Bronchial epithelial cell (primary cell): ENCODE data around the gene NAA35. TPM values are rescaled to one million over a fixed set of nuclear protein-coding genes. Genes with fewer than 3 reads are reported as not detected.
"Not testable (repeated sequence)": the region's sequence is repeated elsewhere in the genome, so short reads cannot be mapped to it uniquely, and the experiment has no call there.

ENCODE experiments used
- DNase-seq: peaks from one replicate; pipeline ENCODE4 v3.0.0-alpha.2; 2010; ENCODE audit warnings: low read depth
- FAIRE-seq: peaks from 2 replicates; lab custom pipeline; 2011; peaks lifted over from hg19 to GRCh38; lab: Jason Lieb, UNC
- H3K27me3 ChIP-seq: 2 replicates; pipeline ENCODE4 v1.5.1; 2011; ENCODE audit warnings: low read length; ENCODE audit not compliant: control insufficient read depth, insufficient read depth
- H3K36me3 ChIP-seq: 2 replicates; pipeline ENCODE4 v1.5.1; 2011; ENCODE audit warnings: low read length; ENCODE audit not compliant: control insufficient read depth, insufficient read depth
- H3K4me3 ChIP-seq: 2 replicates; pipeline ENCODE4 v1.5.1; 2011; ENCODE audit warnings: mild to moderate bottlenecking, low read depth, low read length, control low read depth
- CTCF ChIP-seq: IDR thresholded peaks from 2 replicates; pipeline ENCODE4 v1.5.1; 2011; ENCODE audit warnings: mild to moderate bottlenecking, moderate library complexity, low read length, control low read depth, inconsistent platforms; ENCODE audit not compliant: insufficient read depth, severe bottlenecking
- total RNA-seq: library from RNA; depleted of rRNA; stranded (reverse); fragments of >200 nt; gene quantifications from 2 replicates; pipeline ENCODE4 v1.2.1, GENCODE V29; 2014

NAA35 gene
- total RNA-seq, 1 donor from 2014 or later, result 26.3 TPM

- Histone ChIP-seq H3K36me3 (no peaks in the 10 kb centered on the region), H3K27me3 (no peaks in the 10 kb centered on the region), H3K4me3 (no peak overlapping the region)
- FAIRE-seq, result no peak
- no peak for TF ChIP-seq CTCF
- no peak for DNase-seq
Measured at GRCh38 chr9:86043586-86043985, 102.6 kb downstream of the NAA35 start.

- TF ChIP-seq CTCF, result no peak
- FAIRE-seq, result no peak
Measured at GRCh38 chr9:86043999-86044398, 103.1 kb downstream of the NAA35 start.

GRCh38 chr9:86045654-86046053 lies 104.7 kb downstream of the NAA35 start:
- Histone ChIP-seq H3K27me3 (no peaks in the 10 kb centered on the region), H3K4me3 (no peak overlapping the region), H3K36me3 (no peaks in the 10 kb centered on the region)
- no peak for DNase-seq
- TF ChIP-seq CTCF, result no peak
- no peak for FAIRE-seq

More at GRCh38 chr9:86043999-86044398, 103.1 kb downstream of the NAA35 start:
- Histone ChIP-seq H3K4me3 (no peak overlapping the region), H3K27me3 (no peaks in the 10 kb centered on the region), H3K36me3 (no peaks in the 10 kb centered on the region)
- no peak for DNase-seq

GRCh38 chr9:86046071-86046636 lies 105.2 kb downstream of the NAA35 start:
- FAIRE-seq (no peak), DNase-seq (no peak)

GRCh38 chr9:86046930-86047341 lies 106.0 kb downstream of the NAA35 start:
- no peaks in the 10 kb centered on the region for H3K36me3 ChIP-seq
- no peak for TF ChIP-seq CTCF
- H3K27me3 ChIP-seq, result no peaks in the 10 kb centered on the region
- FAIRE-seq (no peak), DNase-seq (no peak)
- no peak overlapping the region for H3K4me3 ChIP-seq

More at GRCh38 chr9:86046071-86046636, 105.2 kb downstream of the NAA35 start:
- no peaks in the 10 kb centered on the region for H3K36me3 ChIP-seq
- no peaks in the 10 kb centered on the region for H3K27me3 ChIP-seq
- TF ChIP-seq CTCF, result no peak
- no peak overlapping the region for H3K4me3 ChIP-seq

GRCh38 chr9:86047361-86047760 lies 106.4 kb downstream of the NAA35 start:
- no peaks in the 10 kb centered on the region for H3K27me3 ChIP-seq
- H3K36me3 ChIP-seq, result no peaks in the 10 kb centered on the region
- no peak for TF ChIP-seq CTCF
- DNase-seq (no peak), FAIRE-seq (peak; percentile 28)
- H3K4me3 ChIP-seq, result no peak overlapping the region

GRCh38 chr9:86048018-86048742 lies 107.2 kb downstream of the NAA35 start:
- not testable (repeated sequence) for H3K4me3 ChIP-seq, FAIRE-seq

More at GRCh38 chr9:86048018-86048742, 107.2 kb downstream of the NAA35 start:
- DNase-seq, H3K27me3 ChIP-seq, H3K36me3 ChIP-seq: not testable (repeated sequence)
